Measurements from ENCODE around the gene ANKRD40. TPM values are rescaled to one million over a fixed set of nuclear protein-coding genes. Genes with fewer than 3 reads are reported as not detected.
A peak's percentile ranks its signal among the peaks of the same experiment; 100 is the strongest.

Gene ANKRD40
- total and polyA plus RNA-seq, 9 of the 15 experiments (the other 6 are each of a cell fraction or from before 2014, with no cell fraction given), result 9.0 to 28.9 (median 27.7) TPM

- TF ChIP-seq ZNF318 (IDR thresholded peaks at IDR 0.05; ENCODE audit: borderline replicate concordance in 1 of 2, low read depth in 1 of 2), result peak in 1 of 2 experiments; percentile 63; a peak in 1 of 4 replicates
- no peak for TF ChIP-seq ZNF146 (CRISPR knock-in tag; IDR thresholded peaks at IDR 0.05; ENCODE audit: unreplicated experiment)
- no peak for TF ChIP-seq RAD21 (CRISPR knock-in tag; conservative IDR thresholded peaks at IDR 0.05 in 1 of 2, IDR thresholded peaks at IDR 0.05 in 1 of 2)
- TF ChIP-seq U2AF2 (optimal IDR thresholded peaks at IDR 0.05; ENCODE audit: low read depth, low read length), result no peak
- peak; percentile 82 for TF ChIP-seq FOSL1 (tag; conservative IDR thresholded peaks at IDR 0.05)
- TF ChIP-seq NR4A1 (CRISPR knock-in tag; IDR thresholded peaks at IDR 0.05), result no peak
- 0 out of 2 replicates have a peak, but pooled peaks have one; percentile 47 for TF ChIP-seq NR4A1 (tag; IDR thresholded peaks at IDR 0.05)
- no peak for TF ChIP-seq NR2C2 (CRISPR knock-in tag; IDR thresholded peaks at IDR 0.05)
- peak; percentile 92 for TF ChIP-seq NR2C2 (tag; IDR thresholded peaks at IDR 0.05)
- TF ChIP-seq FOXK2 (conservative IDR thresholded peaks at IDR 0.05 in 1 of 2, IDR thresholded peaks at IDR 0.05 in 1 of 2; ENCODE audit: low read depth in 2 of 2), result peak; percentile 90
- TF ChIP-seq ELF2 (CRISPR knock-in tag; IDR thresholded peaks at IDR 0.05), result no peak
- 0 out of 2 replicates have a peak, but pooled peaks have one; percentile 12 for TF ChIP-seq ZNF766 (CRISPR knock-in tag; conservative IDR thresholded peaks at IDR 0.05)
- TF ChIP-seq, protein P1, sequence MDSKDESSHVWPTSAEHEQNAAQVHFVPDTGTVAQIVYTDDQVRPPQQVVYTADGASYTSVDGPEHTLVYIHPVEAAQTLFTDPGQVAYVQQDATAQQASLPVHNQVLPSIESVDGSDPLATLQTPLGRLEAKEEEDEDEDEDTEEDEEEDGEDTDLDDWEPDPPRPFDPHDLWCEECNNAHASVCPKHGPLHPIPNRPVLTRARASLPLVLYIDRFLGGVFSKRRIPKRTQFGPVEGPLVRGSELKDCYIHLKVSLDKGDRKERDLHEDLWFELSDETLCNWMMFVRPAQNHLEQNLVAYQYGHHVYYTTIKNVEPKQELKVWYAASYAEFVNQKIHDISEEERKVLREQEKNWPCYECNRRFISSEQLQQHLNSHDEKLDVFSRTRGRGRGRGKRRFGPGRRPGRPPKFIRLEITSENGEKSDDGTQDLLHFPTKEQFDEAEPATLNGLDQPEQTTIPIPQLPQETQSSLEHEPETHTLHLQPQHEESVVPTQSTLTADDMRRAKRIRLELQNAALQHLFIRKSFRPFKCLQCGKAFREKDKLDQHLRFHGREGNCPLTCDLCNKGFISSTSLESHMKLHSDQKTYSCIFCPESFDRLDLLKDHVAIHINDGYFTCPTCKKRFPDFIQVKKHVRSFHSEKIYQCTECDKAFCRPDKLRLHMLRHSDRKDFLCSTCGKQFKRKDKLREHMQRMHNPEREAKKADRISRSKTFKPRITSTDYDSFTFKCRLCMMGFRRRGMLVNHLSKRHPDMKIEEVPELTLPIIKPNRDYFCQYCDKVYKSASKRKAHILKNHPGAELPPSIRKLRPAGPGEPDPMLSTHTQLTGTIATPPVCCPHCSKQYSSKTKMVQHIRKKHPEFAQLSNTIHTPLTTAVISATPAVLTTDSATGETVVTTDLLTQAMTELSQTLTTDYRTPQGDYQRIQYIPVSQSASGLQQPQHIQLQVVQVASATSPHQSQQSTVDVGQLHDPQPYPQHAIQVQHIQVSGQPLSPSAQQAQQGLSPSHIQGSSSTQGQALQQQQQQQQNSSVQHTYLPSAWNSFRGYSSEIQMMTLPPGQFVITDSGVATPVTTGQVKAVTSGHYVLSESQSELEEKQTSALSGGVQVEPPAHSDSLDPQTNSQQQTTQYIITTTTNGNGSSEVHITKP (IDR thresholded peaks at IDR 0.05; ENCODE audit: partially characterized antibody), result peak; percentile 34
- peak; percentile 58; the same call in 1 of the 2 replicates for TF ChIP-seq POLR2A (conservative IDR thresholded peaks at IDR 0.05)
- TF ChIP-seq GTF2A2 (tag; IDR thresholded peaks at IDR 0.05), result no peak
- peak; percentile 97 for TF ChIP-seq MAFK (IDR thresholded peaks at IDR 0.05; ENCODE audit: low read length)
- no peak for TF ChIP-seq ZNF717 (CRISPR knock-in tag; IDR thresholded peaks at IDR 0.05)
- no peak for TF ChIP-seq NUFIP1 (IDR thresholded peaks at IDR 0.05; ENCODE audit: partially characterized antibody)
Measured at GRCh38 chr17:50661795-50662391, 45.8 kb downstream of the ANKRD40 start (continued).
